HG03565 (cell line): ENCODE results near the gene PRLR.
A peak's percentile ranks its signal among the peaks of the same experiment; 100 is the strongest.
"Not testable (repeated sequence)": the region's sequence is repeated elsewhere in the genome, so short reads cannot be mapped to it uniquely, and the experiment has no call there.

Experiments used
- ATAC-seq: cut with Tn5 transposase; IDR thresholded peaks from one replicate; pipeline ENCODE4 v1.9.1; 2021; ENCODE audit warnings: mild to moderate bottlenecking, moderate library complexity; ENCODE audit not compliant: unreplicated experiment

Gene PRLR

GRCh38 chr5:35230038-35230611 lies at the start of gene PRLR:
TSS of gene PRLR (minus strand) at chr5:35230487. CDS start at chr5:35089620, 140,867 bp downstream.
- ATAC-seq: no peak

DNA sequence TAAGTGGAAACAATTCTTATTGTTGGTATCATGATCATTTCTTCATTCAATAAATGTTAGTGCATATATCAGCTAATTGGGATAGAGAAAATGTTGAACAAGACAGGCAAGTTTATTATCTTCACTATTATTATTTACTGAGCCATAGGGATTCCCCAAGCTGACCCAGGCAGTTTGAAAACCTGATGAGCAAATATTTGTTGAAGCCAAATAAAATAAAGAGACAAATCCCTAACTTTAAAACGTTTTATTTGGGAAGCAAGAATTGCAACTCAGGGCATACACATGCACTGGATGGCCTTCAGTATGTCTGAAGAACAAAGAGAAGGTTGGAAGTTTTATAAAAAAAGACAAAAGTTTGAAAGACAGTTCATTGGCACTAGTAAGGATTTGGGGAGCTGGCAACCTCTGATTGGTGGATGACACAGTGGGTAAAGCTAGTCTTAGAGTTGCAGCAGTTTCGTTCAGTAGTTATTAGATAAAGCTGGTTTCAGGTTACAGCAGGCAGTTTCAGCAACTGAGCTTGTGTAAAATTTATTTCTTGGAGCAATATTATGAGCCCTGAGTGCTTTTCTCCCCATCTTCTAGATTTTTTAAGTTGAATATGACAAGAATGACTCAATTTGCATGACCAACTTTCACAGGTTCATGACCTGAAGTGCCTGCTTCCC lies 44.7 kb upstream of the PRLR start:
- no peak for ATAC-seq

DNA sequence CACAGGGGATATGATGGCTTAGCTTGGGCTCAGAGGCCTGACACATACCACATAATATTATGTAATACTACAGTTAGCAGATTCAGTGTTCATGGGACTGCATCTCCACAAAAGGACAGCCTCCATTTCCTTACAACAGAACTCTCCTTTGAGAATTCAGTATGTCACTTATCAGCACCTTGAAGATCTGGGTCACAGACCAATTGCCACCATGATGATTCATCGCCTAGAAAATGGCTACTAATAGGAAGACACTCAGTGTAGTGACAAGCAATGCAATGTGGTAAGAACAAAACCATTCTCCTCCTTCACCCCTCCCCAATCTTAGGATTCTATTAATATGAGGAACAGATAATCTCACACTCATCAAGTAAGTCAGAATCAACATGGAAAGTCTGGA lies 38.7 kb upstream of the PRLR start:
- ATAC-seq: no peak

DNA sequence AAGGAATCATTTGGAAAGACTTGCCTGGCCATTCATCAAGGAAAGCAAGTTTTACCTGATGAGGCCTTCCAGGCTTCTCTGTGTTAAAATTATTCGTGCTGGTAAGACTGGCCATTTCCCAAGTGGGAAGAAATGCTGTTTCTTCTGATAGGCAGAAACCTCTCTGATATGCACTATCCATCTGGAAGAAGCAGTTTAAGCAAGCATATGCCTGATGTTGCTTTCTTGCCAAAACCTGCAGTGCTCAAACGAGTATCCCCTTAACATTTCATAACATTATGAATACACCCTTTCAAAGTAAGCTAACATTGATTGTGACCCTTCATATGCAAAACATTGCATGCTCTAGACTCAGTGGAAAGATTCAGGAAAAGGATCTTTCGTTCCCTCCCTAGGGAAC lies 36.0 kb upstream of the PRLR start:
- no peak for ATAC-seq

DNA sequence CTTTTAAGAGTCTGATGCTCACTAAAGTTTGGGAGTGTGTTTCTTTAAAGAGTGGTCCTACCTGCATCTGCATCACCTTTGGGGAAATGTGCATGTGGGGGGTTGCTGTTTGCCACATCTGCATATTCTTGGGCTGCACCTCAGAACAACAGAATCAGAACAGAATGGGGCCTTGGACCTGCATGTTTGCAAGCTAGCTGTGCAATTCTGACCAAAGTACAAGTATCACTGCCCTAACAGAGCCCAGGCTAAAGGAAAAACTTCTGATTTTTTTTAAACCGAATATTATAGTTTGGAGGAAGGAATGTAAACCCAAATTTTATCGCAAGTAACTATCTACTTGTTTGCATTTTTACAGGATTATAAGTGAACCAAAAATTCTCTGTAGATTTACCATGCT lies 34.2 kb upstream of the PRLR start:
- no peak for ATAC-seq

DNA sequence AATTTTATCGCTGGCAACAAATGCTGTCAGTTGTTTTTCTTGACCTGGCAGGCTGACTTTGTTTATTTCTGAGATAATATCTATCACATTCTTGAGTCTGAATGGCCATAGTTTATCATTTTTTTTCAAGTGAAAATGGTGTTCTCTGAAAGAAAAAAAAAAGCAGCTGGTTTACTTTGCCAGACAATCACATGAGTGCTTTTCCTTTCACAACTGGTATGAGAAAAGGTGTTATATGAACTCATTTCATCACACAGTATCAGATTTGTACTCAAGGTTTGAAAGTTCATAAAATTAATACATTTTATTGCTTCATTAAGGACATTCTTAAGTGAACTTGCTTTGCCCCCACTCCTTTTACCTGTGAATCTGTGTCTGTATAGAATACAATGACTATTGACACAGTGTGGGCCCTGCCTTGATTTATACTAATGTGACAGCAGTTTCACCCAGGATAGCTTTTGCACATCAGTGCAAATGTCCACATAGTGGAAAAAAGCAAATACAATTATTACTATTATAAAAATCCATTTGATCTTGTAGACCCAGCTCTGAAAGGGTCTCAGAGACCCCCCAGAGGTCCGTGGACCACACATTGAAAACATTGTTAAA lies 33.1 kb upstream of the PRLR start:
- no peak for ATAC-seq

GRCh38 chr5:35253582-35253981 lies 23.3 kb upstream of the PRLR start:
- ATAC-seq: no peak

GRCh38 chr5:35252963-35253362 lies 22.7 kb upstream of the PRLR start:
- ATAC-seq: no peak

- no peak for ATAC-seq
Measured at GRCh38 chr5:35248843-35249780, 18.8 kb upstream of the PRLR start.

DNA sequence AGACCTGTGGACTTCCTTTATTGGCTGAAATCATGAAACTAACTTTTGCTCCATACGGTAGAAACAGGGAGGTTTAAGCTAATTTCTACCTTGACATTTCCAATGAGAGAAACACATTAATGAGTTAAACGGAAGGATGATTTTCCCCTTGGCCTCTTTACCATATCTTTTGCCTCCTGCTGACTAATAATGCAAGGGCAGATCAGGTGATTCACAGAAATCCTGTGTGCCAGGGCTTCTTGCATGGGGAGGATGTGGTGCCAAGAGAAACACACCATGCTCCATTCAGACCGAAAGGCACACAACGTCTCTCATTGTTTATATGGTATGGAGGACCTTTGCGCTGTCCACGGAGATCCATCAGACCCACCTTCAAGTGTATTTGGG lies 17.4 kb upstream of the PRLR start:
- no peak for ATAC-seq

DNA sequence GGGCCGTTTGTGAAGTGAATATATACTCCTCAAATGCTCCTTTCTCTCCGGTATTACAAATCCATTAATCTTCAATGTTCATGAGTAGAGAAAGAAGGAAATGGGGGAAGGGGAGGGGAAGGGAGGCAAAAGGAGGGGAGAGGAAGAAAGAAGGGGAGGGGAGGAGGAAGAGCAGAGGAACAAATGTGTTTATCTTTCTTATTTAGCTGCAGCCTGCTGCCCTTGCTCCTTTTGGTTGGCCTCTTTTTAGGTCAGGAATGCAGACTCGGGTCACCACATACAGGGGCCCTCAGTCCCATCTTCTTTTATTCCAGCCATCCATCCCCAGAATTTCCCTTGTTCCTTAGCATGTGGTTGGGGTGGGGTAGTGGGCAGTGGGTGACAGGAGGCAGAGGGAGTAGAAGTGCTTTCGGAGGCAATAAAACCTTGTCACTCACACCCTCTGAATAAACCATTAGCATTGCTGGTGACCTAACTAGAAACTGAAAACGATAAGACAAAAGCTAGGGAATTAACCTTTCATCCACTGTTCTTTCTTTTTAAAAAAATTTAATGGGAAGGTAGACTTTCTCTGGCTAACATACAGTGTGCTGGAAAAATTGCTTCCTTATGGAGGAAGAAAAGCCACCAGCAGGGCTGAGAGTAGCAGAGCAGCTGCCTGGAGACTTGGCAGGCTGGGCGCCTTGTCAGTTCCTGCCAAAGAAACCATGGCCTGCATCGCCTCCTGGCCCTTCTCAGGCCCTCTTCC lies 16.8 kb upstream of the PRLR start:
- ATAC-seq: no peak

DNA sequence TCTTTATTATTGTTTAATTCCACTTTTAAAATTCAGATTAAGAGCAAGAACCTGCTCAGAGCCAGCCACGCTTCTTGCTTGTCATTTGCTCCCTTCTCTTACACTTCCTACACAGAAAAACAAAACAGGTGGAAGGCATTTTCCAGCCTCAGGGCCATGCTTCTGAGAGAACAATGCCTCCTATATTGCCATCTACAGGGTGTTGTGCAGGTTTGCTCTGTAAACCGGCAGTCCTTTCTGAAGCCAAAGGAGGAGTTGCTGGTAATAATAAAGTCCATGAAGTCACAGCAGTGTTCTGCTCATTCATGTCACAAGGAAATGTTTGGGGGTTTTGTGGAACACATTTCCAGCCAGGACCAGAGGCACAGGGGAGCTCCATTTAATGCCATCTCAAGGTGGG lies 16.1 kb upstream of the PRLR start:
- no peak for ATAC-seq

DNA sequence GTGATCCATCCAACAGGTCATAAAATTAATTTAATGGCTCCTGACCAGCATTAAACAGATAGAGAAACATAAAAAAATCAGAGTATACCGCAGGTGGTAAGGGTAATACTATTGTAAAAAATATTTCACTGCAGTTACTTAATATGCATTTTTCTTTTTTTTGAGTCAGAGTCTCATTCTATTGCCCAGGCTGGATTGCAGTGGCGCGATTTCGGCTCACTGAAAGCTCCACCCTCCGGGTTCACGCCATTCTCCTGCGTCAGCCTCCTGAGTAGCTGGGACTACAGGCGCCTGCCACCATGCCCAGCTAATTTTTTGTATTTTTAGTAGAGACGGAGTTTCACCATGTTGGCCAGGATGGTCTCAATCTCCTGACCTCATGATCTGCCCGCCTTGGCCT lies 15.1 kb upstream of the PRLR start:
- ATAC-seq: not testable (repeated sequence)

DNA sequence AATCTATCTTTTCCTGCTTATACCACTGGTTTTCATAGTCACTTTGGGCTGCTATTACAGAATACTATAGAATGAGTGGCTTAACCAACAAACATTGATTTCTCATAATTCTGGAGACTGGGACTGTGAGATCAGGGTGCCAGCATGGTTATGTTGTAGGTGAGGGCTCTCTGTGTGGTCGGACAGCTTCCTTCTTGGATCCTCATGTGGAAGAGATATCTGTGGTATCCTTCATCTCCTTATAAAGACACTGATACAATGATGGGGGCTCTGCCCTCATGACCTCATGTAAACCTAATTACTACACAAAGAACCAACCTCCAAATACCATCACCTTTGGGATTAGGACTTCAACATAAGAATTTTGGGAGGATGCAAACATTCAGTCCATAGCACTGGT lies 13.9 kb upstream of the PRLR start:
- no peak for ATAC-seq

DNA sequence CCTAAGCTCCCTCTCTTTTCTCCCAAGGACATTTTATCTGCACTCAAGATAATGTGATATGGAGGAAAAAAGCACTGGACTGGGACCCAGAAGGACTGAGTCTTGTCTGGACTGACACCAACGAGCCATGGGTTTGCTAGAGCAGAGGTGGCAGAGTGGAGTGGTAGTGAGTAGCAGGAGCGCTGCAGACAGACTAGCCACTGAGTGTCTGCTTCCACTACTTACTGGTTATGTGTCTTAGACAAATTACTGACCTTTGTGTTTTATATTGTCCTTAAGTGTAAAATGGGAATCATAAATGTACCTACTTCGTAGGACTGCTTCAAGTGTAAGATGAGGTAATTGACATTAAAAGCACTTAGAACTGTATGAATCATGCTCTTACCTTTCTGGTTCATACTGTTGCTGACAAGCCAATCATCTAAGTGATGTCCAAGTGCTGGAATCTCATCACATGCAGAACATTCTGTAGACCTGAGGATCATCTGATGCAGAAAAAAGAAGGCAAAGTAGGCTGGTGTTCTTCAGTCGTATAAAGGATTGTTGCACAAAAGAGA lies 12.5 kb upstream of the PRLR start:
- no peak for ATAC-seq

DNA sequence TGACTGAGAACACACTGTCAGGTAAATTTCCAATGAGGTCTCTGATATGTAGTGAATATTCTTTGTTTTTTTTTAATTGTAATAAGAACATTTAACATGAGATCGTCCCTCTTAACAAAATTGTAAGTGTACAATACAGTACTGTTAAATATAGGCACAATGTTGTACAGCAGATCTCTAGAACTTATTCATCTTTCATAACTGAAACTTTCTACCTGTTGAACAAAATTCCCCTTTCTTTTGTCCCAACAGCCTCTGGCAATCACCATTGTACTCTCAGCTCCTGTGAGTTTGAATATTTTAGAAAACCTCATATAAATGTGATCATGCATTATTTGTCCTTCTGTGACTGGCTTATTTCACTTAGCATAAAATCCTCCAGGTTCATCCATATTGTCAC lies 10.6 kb upstream of the PRLR start:
- no peak for ATAC-seq

DNA sequence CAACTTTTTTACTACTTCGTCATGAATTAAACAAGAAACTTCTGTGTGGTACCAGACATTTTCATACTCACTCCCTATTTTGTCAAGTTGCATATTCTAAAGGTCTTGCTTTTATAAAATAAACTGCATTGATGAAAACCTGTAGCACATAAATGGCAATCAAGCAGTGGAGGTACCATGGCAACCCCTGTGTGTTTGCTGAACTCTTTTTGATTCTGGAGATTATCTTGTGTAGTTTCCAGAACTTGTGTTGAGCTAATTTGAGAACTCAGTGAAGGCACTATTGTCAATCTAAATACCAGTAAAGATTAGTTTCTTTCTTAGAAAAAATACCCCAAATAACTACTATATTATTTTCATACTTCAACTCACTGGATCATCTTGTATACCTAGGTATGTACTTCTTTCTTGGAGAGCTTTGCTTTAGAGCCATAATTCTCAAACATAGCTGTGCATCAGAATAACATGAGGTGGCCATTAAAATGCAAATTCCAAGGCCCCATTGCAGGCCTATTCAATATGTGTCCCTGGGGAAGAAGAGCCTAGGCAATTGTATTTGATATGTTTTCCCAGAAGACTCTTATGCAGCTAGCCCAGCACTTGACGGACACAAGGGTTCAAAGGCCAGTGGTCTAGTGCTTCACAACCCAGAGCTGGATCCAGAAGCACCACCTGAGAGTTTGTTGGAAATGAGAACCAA lies 9.8 kb upstream of the PRLR start:
- no peak for ATAC-seq

GRCh38 chr5:35239476-35239875 lies 9.2 kb upstream of the PRLR start:
- no peak for ATAC-seq

- peak; percentile 39 for ATAC-seq
Measured at GRCh38 chr5:35237580-35238376, 7.5 kb upstream of the PRLR start.
